Measurements from ENCODE around the gene PTHLH. TPM values are rescaled to one million over a fixed set of nuclear protein-coding genes. Genes with fewer than 3 reads are reported as not detected.

The PTHLH gene
- total RNA-seq, 1 donor from 2014 or later: 48.5 TPM

DNA sequence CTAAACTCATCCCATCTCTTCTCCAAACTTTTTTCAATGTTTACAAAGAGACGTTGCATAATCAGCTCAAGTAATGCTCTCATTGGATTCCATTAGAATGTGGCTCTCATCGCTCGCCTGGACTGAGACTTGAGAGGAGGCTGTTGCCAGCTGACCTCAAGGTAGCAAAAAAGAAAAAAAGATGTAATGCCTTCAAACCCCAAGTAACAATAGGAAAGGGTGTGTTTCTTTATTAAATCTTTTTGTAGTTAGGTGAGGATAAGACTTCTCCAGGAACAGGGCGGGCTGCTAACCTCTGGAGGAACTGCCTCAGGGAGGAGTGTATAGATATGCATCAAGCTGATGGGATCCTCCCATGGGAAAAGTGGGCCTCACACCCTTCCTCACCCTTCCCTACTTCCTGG lies 956 bp upstream of the PTHLH start:
- Histone ChIP-seq H3K27me3 (ENCODE audit: insufficient read depth, low read length) (no peaks in the 10 kb centered on the region), H3K4me3 (ENCODE audit: insufficient read depth, low read depth, low read length) (no peak overlapping the region), H3K9me3 (ENCODE audit: insufficient read depth, low read depth, low read length) (no peaks in the 10 kb centered on the region), H3K36me3 (ENCODE audit: insufficient read depth, low read length) (no peaks in the 10 kb centered on the region), H3K4me2 (ENCODE audit: low read length) (no peak overlapping the region), H2AFZ (ENCODE audit: low read depth, low read length) (no peak overlapping the region), H3K9ac (ENCODE audit: low read length) (no peak overlapping the region), H3K79me2 (ENCODE audit: insufficient read depth, low read length) (no peaks in the 10 kb centered on the region), H3K27ac (ENCODE audit: low read depth, low read length) (no peak overlapping the region), H3K4me1 (ENCODE audit: insufficient read depth, low read length) (peaks cover 34% of the 10 kb centered on the region), H4K20me1 (ENCODE audit: insufficient read depth, low read length) (no peaks in the 10 kb centered on the region)
- no peak overlapping the region for H3K4me3 Mint-ChIP-seq (ENCODE audit: unreplicated experiment)
- H3K9me3 Mint-ChIP-seq (ENCODE audit: unreplicated experiment): no peaks in the 10 kb centered on the region
- peaks cover 22% of the 10 kb centered on the region for H3K4me1 Mint-ChIP-seq (ENCODE audit: low read depth, unreplicated experiment)
- TF ChIP-seq, protein P1, sequence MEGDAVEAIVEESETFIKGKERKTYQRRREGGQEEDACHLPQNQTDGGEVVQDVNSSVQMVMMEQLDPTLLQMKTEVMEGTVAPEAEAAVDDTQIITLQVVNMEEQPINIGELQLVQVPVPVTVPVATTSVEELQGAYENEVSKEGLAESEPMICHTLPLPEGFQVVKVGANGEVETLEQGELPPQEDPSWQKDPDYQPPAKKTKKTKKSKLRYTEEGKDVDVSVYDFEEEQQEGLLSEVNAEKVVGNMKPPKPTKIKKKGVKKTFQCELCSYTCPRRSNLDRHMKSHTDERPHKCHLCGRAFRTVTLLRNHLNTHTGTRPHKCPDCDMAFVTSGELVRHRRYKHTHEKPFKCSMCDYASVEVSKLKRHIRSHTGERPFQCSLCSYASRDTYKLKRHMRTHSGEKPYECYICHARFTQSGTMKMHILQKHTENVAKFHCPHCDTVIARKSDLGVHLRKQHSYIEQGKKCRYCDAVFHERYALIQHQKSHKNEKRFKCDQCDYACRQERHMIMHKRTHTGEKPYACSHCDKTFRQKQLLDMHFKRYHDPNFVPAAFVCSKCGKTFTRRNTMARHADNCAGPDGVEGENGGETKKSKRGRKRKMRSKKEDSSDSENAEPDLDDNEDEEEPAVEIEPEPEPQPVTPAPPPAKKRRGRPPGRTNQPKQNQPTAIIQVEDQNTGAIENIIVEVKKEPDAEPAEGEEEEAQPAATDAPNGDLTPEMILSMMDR (IDR thresholded peaks at IDR 0.05; ENCODE audit: insufficient read depth, low read depth, low read length): no peak
- TF ChIP-seq EZH2 (IDR thresholded peaks at IDR 0.05; ENCODE audit: insufficient read depth, low read length): no peak
- FAIRE-seq (no peak), DNase-seq (ENCODE audit: low read depth) (no peak)
- H3K27me3 Mint-ChIP-seq (ENCODE audit: low read depth, unreplicated experiment): peaks cover 9% of the 10 kb centered on the region
- H3K36me3 Mint-ChIP-seq (ENCODE audit: low read depth, unreplicated experiment): no peaks in the 10 kb centered on the region
- H3K27ac Mint-ChIP-seq (ENCODE audit: unreplicated experiment): no peak overlapping the region

DNA sequence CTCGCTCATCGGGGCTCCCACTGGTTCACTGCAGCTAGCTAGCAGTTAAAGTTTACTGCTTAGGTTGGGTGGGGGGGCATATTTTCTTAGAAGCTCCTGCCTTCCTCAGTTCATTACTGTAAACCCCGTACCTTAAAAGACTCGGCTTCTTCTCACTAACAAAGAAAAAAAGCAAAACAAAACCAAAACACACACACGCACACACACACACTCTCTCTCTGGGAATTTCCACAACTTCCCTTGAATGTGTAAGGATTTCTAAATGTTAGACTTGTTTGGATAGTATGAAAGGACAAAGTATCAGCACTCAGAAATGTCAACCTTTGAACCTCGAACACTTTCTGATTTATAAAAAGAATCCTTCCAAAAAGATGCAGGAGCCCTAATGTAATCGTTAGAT lies 927 bp downstream of the PTHLH start:
- peak overlapping the region; percentile 44 for H2AFZ ChIP-seq (ENCODE audit: low read depth, low read length)
- no peaks in the 10 kb centered on the region for H3K36me3 ChIP-seq (ENCODE audit: insufficient read depth, low read length)
- Mint-ChIP-seq H3K27me3 (ENCODE audit: low read depth, unreplicated experiment) (peaks cover 9% of the 10 kb centered on the region), H3K9me3 (ENCODE audit: unreplicated experiment) (no peaks in the 10 kb centered on the region), H3K36me3 (ENCODE audit: low read depth, unreplicated experiment) (no peaks in the 10 kb centered on the region), H3K4me1 (ENCODE audit: low read depth, unreplicated experiment) (peaks cover 34% of the 10 kb centered on the region), H3K27ac (ENCODE audit: unreplicated experiment) (peak overlapping the region; percentile 94), H3K4me3 (ENCODE audit: unreplicated experiment) (peak overlapping the region; percentile 88)
- H3K79me2 ChIP-seq (ENCODE audit: insufficient read depth, low read length): peaks cover 6% of the 10 kb centered on the region
- no peaks in the 10 kb centered on the region for H3K27me3 ChIP-seq (ENCODE audit: insufficient read depth, low read length)
- TF ChIP-seq, protein P1 (IDR thresholded peaks at IDR 0.05; ENCODE audit: insufficient read depth, low read depth, low read length): no peak
- no peak for TF ChIP-seq EZH2 (IDR thresholded peaks at IDR 0.05; ENCODE audit: insufficient read depth, low read length)
- FAIRE-seq (no peak), DNase-seq (ENCODE audit: low read depth) (no peak)
- peak overlapping the region; percentile 93 for H3K4me2 ChIP-seq (ENCODE audit: low read length)
- H3K4me3 ChIP-seq (ENCODE audit: insufficient read depth, low read depth, low read length): peak overlapping the region; percentile 57
- H3K27ac ChIP-seq (ENCODE audit: low read depth, low read length): peak overlapping the region; percentile 59
- no peaks in the 10 kb centered on the region for H3K9me3 ChIP-seq (ENCODE audit: insufficient read depth, low read depth, low read length)
- H3K4me1 ChIP-seq (ENCODE audit: insufficient read depth, low read length): peaks cover 47% of the 10 kb centered on the region
- H3K9ac ChIP-seq (ENCODE audit: low read length): peak overlapping the region; percentile 91
- H4K20me1 ChIP-seq (ENCODE audit: insufficient read depth, low read length): no peaks in the 10 kb centered on the region

DNA sequence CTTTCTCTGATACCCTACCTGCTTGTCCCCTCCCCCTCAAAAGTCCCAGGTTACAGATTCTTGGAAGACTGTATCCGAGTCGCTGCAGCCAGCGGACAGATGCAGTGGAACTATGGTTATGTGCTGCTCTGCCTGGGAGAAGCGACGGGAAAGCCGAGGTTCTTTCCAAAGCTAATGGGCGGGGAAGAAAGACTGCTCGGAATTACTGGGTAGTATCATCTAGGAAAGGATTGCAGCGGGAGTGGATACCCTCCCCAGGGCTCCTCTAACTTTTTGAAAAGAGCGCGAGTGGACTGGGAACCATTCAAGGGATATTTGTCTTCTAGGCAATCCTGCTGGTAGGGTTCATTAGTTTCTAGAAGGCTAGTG lies 1.4 kb downstream of the PTHLH start:
- peak overlapping the region; percentile 44 for H2AFZ ChIP-seq (ENCODE audit: low read depth, low read length)
- peak; percentile 30 for DNase-seq (ENCODE audit: low read depth)
- Mint-ChIP-seq H3K9me3 (ENCODE audit: unreplicated experiment) (no peaks in the 10 kb centered on the region), H3K4me1 (ENCODE audit: low read depth, unreplicated experiment) (peaks cover 39% of the 10 kb centered on the region), H3K4me3 (ENCODE audit: unreplicated experiment) (peak overlapping the region; percentile 88), H3K36me3 (ENCODE audit: low read depth, unreplicated experiment) (no peaks in the 10 kb centered on the region), H3K27me3 (ENCODE audit: low read depth, unreplicated experiment) (peaks cover 7% of the 10 kb centered on the region), H3K27ac (ENCODE audit: unreplicated experiment) (peak overlapping the region; percentile 94)
- H4K20me1 ChIP-seq (ENCODE audit: insufficient read depth, low read length): no peaks in the 10 kb centered on the region
- peak overlapping the region; percentile 91 for H3K9ac ChIP-seq (ENCODE audit: low read length)
- H3K9me3 ChIP-seq (ENCODE audit: insufficient read depth, low read depth, low read length): no peaks in the 10 kb centered on the region
- H3K27ac ChIP-seq (ENCODE audit: low read depth, low read length): peak overlapping the region; percentile 59
- peaks cover 50% of the 10 kb centered on the region for H3K4me1 ChIP-seq (ENCODE audit: insufficient read depth, low read length)
- peak; percentile 43 for TF ChIP-seq EZH2 (IDR thresholded peaks at IDR 0.05; ENCODE audit: insufficient read depth, low read length)
- TF ChIP-seq, protein P1 (IDR thresholded peaks at IDR 0.05; ENCODE audit: insufficient read depth, low read depth, low read length): no peak
- H3K4me2 ChIP-seq (ENCODE audit: low read length): peak overlapping the region; percentile 93
- FAIRE-seq: no peak
- H3K27me3 ChIP-seq (ENCODE audit: insufficient read depth, low read length): no peaks in the 10 kb centered on the region
- no peaks in the 10 kb centered on the region for H3K36me3 ChIP-seq (ENCODE audit: insufficient read depth, low read length)
- peak overlapping the region; percentile 57 for H3K4me3 ChIP-seq (ENCODE audit: insufficient read depth, low read depth, low read length)
- peaks cover 6% of the 10 kb centered on the region for H3K79me2 ChIP-seq (ENCODE audit: insufficient read depth, low read length)
